Body of pancreas (tissue), 4 donors: ENCODE results near the gene MOG. TPM values are rescaled to one million over a fixed set of nuclear protein-coding genes. Genes with fewer than 3 reads are reported as not detected.
A peak's percentile ranks its signal among the peaks of the same experiment; 100 is the strongest.

Experiments
- ATAC-seq: fragments of 150-250 bp; one replicate; pipeline ENCODE4 v1.9.1; 2016
- DNase-seq, 4 donors: peaks; one replicate each; pipeline ENCODE4 v3.0.0-alpha.2; 2019
- H3K27ac ChIP-seq, 4 donors: fragments of 200-600 bp; sonication (generic); 1 replicate in 3 of 4; 2 replicates in 1 of 4; pipeline versions ENCODE4 v1.5.1 to v1.6.1; 2016 to 2019; ENCODE audit warnings: mild to moderate bottlenecking in 1 of 4, mixed read lengths in 1 of 4, moderate library complexity in 1 of 4
- H3K27me3 ChIP-seq, 2 donors: fragments of 200-600 bp; sonication (generic); one replicate each; pipeline ENCODE4 v1.6.0; 2016; ENCODE audit warnings: mild to moderate bottlenecking in 1 of 2
- H3K36me3 ChIP-seq, 2 donors: fragments of 200-600 bp; sonication (generic); replicated peaks in 1 of 2; 2 replicates each; pipeline ENCODE4 v1.5.1; 2016; ENCODE audit warnings: low read depth in 2 of 2; ENCODE audit not compliant: insufficient read depth in 1 of 2
- H3K4me1 ChIP-seq: fragments of 200-600 bp; sonication (generic); one replicate; pipeline ENCODE4 v1.6.0; 2016
- H3K4me3 ChIP-seq, 2 donors: fragments of 200-600 bp; sonication (generic); 1 replicate in 1 of 2; 2 replicates in 1 of 2; pipeline ENCODE4 v1.5.1; 2016 to 2019
- H3K9me3 ChIP-seq, 3 donors: fragments of 200-600 bp; sonication (generic); 1 replicate in 2 of 3; 2 replicates in 1 of 3; pipeline ENCODE4 v1.5.1; 2016
- CTCF ChIP-seq, 7 experiments: fragments of 450-650 bp in 4 of 7; fragments of 200-600 bp in 3 of 7; sonication (generic) in 3 of 7; IDR thresholded peaks; one replicate each; pipeline ENCODE4 v1.5.1; 2016 to 2019; ENCODE audit warnings: antibody characterized with exemption in 7 of 7
- POLR2A ChIP-seq, 3 donors: fragments of 450-650 bp; IDR thresholded peaks; one replicate each; pipeline ENCODE4 v1.6.1; 2016; ENCODE audit warnings: antibody characterized with exemption in 3 of 3, mild to moderate bottlenecking in 2 of 3
- whole genome bisulfite sequencing, 2 donors: methylation state at CpG; one replicate each; pipeline ENCODE4 v1.1.5; 2017; 5-methylcytosine and 5-hydroxymethylcytosine counted together
- intact Hi-C: fragments of 100-400 bp; cut with DNase I; formaldehyde crosslinking; loops from one replicate; pipeline ENCODE4 v1.15.1; 2023
- total RNA-seq, 2 donors: library from RNA; depleted of rRNA; stranded (reverse); fragments of >200 nt; gene quantifications; one replicate each; pipeline ENCODE4 v1.1.0, GENCODE V29; 2016

MOG gene
- total RNA-seq, 2 donors from 2014 or later = not detected

- Histone ChIP-seq H3K27ac (peak overlapping the region; percentile 90 to 99 (median 96)), H3K4me3 (peak overlapping the region; percentile 9 to 28), H3K4me1 (peaks cover 10% of the 10 kb centered on the region), H3K36me3 (no peaks in the 10 kb centered on the region), H3K27me3 (peaks cover 0 to 7% of the 10 kb centered on the region in 2 donors), H3K9me3 (no peaks in the 10 kb centered on the region)
- TF ChIP-seq CTCF (IDR thresholded peaks at IDR 0.05) (peak; percentile 89 to 99 (median 97)), POLR2A (IDR thresholded peaks at IDR 0.05) (peak; percentile 86 to 97 (median 95))
- intact Hi-C loops = no loop called here
- DNase-seq = peak; percentile 98 to 99 (median 99)
- ATAC-seq = peak; percentile 98
- 3 to 5% methylated on average over 31 to 33 of the region's 33 CpGs for WGBS, 2 donors
Observed at GRCh38 chr6:29649701-29650673, 6.9 kb upstream of the MOG start.

GRCh38 chr6:29651413-29652197 is 5.3 kb upstream of the MOG start:
- DNase-seq (no peak), ATAC-seq (no peak)
- no peak overlapping the region for H3K4me3 ChIP-seq
- H3K9me3 ChIP-seq = no peaks in the 10 kb centered on the region
- intact Hi-C loops = no loop called here
- no peak overlapping the region for H3K27ac ChIP-seq
- peaks cover 10% of the 10 kb centered on the region for H3K4me1 ChIP-seq
- H3K27me3 ChIP-seq = peaks cover 0 to 7% of the 10 kb centered on the region in 2 donors
- 54 to 58% methylated on average over 8 of the region's 8 CpGs for WGBS, 2 donors
- TF ChIP-seq POLR2A (IDR thresholded peaks at IDR 0.05) (no peak), CTCF (IDR thresholded peaks at IDR 0.05) (peak; percentile 36 to 56 (median 51))
- no peaks in the 10 kb centered on the region for H3K36me3 ChIP-seq

- Histone ChIP-seq H3K27ac (no peak overlapping the region), H3K9me3 (no peaks in the 10 kb centered on the region), H3K27me3 (peaks cover 0 to 7% of the 10 kb centered on the region in 2 donors), H3K4me1 (peaks cover 10% of the 10 kb centered on the region), H3K36me3 (no peaks in the 10 kb centered on the region), H3K4me3 (no peak overlapping the region)
- 76 to 78% methylated on average over 9 to 10 of the region's 10 CpGs for WGBS, 2 donors
- TF ChIP-seq CTCF (IDR thresholded peaks at IDR 0.05) (no peak), POLR2A (IDR thresholded peaks at IDR 0.05) (no peak)
- ATAC-seq (no peak), DNase-seq (no peak)
- intact Hi-C loops = no loop called here
Observed at GRCh38 chr6:29652198-29652584, 4.7 kb upstream of the MOG start.

GRCh38 chr6:29653452-29654038 is 3.3 kb upstream of the MOG start:
- H3K4me3 ChIP-seq = no peak overlapping the region
- intact Hi-C loops = no loop called here
- H3K27ac ChIP-seq = no peak overlapping the region
- no peaks in the 10 kb centered on the region for H3K9me3 ChIP-seq
- no peaks in the 10 kb centered on the region for H3K36me3 ChIP-seq
- ATAC-seq (no peak), DNase-seq (peak; percentile 41 to 68 (median 56))
- H3K27me3 ChIP-seq = peaks cover 0 to 7% of the 10 kb centered on the region in 2 donors
- TF ChIP-seq POLR2A (IDR thresholded peaks at IDR 0.05) = no peak
- peak; percentile 57 to 90 (median 60) for TF ChIP-seq CTCF (IDR thresholded peaks at IDR 0.05)
- 8 to 10% methylated on average over 8 of the region's 8 CpGs for WGBS, 2 donors
- peaks cover 10% of the 10 kb centered on the region for H3K4me1 ChIP-seq
